ENCODE measurements around the gene MUC5AC.
A peak's percentile ranks its signal among the peaks of the same experiment; 100 is the strongest.

The MUC5AC gene

GRCh38 chr11:1197886-1198560, 40.3 kb downstream of the MUC5AC start:
- no peak for DNase-seq

GRCh38 chr11:1198561-1199240, 40.9 kb downstream of the MUC5AC start:
- no peak for DNase-seq

- no peak for DNase-seq
Observed at GRCh38 chr11:1199241-1199750, 41.5 kb downstream of the MUC5AC start.

- no peak for DNase-seq
Observed at GRCh38 chr11:1199751-1200610, 42.2 kb downstream of the MUC5AC start.

- DNase-seq = no peak
Observed at GRCh38 chr11:1200611-1201191, 42.9 kb downstream of the MUC5AC start.

- DNase-seq = no peak
Observed at GRCh38 chr11:1201395-1202153, 43.8 kb downstream of the MUC5AC start.

GRCh38 chr11:1202154-1202775, 44.5 kb downstream of the MUC5AC start:
- no peak for DNase-seq

GRCh38 chr11:1202776-1203504, 45.2 kb downstream of the MUC5AC start:
- DNase-seq = peak; percentile 72

- DNase-seq = no peak
Observed at GRCh38 chr11:1203505-1204271, 45.9 kb downstream of the MUC5AC start.

- no peak for DNase-seq
Observed at GRCh38 chr11:1204381-1205101, 46.8 kb downstream of the MUC5AC start.

GRCh38 chr11:1205121-1205986, 47.6 kb downstream of the MUC5AC start:
- DNase-seq = no peak

- no peak for DNase-seq
Observed at GRCh38 chr11:1205987-1206331, 48.2 kb downstream of the MUC5AC start.

- DNase-seq = no peak
Observed at GRCh38 chr11:1206391-1207271, 48.9 kb downstream of the MUC5AC start.

GRCh38 chr11:1207401-1208143, 49.8 kb downstream of the MUC5AC start:
- DNase-seq = no peak

GRCh38 chr11:1208144-1208393, 50.3 kb downstream of the MUC5AC start:
- no peak for DNase-seq

GRCh38 chr11:1208394-1209261, 50.9 kb downstream of the MUC5AC start:
- DNase-seq = no peak
